GM18909 (cell line): ENCODE results near the gene B4GALT5.
"Not testable (repeated sequence)": the region's sequence is repeated elsewhere in the genome, so short reads cannot be mapped to it uniquely, and the experiment has no call there.

Experiments used
- ATAC-seq: cut with Tn5 transposase; IDR thresholded peaks from one replicate; pipeline ENCODE4 v1.9.1; 2021; ENCODE audit warnings: mild to moderate bottlenecking; ENCODE audit not compliant: unreplicated experiment, poor library complexity

Gene B4GALT5, protein sequence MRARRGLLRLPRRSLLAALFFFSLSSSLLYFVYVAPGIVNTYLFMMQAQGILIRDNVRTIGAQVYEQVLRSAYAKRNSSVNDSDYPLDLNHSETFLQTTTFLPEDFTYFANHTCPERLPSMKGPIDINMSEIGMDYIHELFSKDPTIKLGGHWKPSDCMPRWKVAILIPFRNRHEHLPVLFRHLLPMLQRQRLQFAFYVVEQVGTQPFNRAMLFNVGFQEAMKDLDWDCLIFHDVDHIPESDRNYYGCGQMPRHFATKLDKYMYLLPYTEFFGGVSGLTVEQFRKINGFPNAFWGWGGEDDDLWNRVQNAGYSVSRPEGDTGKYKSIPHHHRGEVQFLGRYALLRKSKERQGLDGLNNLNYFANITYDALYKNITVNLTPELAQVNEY

DNA sequence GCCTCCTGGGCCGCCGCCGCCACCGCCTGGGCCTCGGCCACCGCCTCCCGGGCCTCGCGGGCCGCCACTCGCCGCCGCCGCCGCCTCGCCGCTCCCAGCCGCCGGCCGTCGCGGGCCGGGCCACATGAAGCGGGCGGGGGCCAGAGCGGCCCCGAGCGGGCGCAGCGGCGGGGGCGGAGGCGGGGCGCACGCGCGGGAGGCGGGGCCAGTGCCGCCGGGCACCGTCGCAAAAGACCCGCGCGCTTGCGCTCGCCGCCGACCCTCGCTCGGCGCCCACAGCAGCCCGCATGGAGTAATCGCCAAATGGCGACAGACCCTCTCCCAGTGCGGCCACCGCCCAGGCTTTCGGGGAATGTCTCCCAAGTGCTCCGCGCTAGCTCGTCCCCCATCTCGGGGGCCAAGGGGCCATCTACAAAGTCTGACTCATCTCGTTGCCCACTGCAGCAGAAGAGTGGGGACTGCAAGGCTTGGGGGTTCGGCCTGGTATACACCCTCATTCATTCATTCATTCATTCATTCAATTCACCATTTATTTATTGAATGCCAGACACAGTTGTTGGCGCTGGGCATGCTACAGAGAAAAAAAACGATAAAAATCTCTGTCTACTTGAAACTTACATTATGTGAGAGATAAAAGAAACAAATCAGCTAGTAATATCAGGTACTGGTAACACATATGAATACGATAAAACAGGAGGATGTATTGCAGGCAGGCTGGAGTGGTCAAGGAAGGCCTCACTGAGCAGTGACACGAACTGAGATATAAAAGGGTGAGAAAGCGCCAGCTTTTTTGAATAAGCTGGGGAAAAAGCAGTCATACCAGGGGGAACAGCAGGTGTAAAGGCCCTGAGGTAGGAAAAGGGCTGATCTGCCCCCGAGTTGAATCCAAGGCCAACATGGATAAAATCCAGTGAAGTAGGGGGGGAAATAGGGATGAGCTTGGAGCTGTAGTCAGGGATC, at the start of gene B4GALT5:
Gene B4GALT5 (minus strand): TSS at position 126 of the 960 bp plus-strand sequence. CDS start 188 bp downstream, outside the sequence.
- ATAC-seq: peak; percentile 81

GRCh38 chr20:49762940-49763766, 49.5 kb upstream of the B4GALT5 start:
- ATAC-seq: no peak

GRCh38 chr20:49761888-49762287, 48.2 kb upstream of the B4GALT5 start:
- ATAC-seq: not testable (repeated sequence)

GRCh38 chr20:49759266-49759950, 45.7 kb upstream of the B4GALT5 start:
- ATAC-seq: no peak

DNA sequence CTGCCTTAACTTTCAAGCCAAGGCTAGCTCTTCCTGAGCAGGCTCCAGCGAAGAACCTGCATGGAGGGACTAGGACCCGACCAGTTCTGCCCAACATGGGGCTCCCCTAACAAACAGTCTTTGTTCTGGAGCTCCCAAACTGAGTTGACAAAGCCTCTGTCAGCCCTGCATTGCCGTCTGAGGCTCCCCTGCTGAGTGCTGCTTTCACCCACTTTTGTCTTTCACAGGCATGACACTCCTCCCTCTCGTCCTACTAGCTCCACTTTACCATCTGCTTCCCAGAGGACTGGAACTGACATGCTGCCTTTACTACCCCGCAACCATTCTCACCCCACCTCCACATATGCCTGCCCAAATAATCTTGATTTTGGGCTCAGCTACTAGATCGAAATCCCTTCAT, 45.1 kb upstream of the B4GALT5 start:
- no peak for ATAC-seq

GRCh38 chr20:49757597-49757996, 43.9 kb upstream of the B4GALT5 start:
- ATAC-seq: no peak

- no peak for ATAC-seq
Measured at GRCh38 chr20:49756241-49756640, 42.6 kb upstream of the B4GALT5 start.

DNA sequence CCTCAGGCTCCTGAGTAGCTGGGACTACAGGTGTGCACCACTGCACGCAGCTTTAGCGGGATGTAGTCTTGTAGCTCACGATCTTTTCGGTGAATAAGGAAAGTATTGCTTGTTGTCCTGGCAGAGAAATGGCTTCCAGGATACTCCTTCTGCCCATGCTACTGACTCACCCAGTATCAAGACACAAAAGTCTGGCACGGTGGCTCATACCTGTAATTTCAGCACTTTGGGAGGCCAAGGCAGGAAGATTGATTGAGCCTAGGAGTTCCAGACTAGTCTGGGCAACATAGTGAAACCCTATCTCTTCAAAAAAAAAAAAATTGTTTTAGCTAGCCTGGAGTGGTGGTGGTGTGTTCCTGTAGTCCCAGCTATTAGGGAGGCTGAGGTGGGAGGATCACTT, 40.9 kb upstream of the B4GALT5 start:
- ATAC-seq: no peak

- no peak for ATAC-seq
Measured at GRCh38 chr20:49753133-49753532, 39.5 kb upstream of the B4GALT5 start.

GRCh38 chr20:49752201-49752903, 38.7 kb upstream of the B4GALT5 start:
- no peak for ATAC-seq

DNA sequence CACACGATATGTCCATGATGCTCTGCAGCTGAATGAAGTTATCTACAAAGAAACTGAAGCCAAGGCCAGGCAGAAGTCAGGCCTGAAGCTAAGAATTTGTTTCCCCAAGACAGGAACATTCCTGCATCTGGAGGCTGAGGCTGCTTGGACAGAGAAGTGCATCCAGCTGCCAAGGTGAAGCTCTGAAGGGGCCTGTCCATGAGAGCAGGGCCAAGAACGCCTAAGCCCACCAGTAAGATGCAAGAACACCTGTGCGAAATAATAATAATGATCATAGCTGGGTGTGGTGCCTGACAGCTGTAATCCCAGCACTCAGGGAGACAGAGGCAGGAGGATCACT, 37.7 kb upstream of the B4GALT5 start:
- no peak for ATAC-seq

- ATAC-seq: peak; percentile 87
Measured at GRCh38 chr20:49750611-49751396, 37.1 kb upstream of the B4GALT5 start.

DNA sequence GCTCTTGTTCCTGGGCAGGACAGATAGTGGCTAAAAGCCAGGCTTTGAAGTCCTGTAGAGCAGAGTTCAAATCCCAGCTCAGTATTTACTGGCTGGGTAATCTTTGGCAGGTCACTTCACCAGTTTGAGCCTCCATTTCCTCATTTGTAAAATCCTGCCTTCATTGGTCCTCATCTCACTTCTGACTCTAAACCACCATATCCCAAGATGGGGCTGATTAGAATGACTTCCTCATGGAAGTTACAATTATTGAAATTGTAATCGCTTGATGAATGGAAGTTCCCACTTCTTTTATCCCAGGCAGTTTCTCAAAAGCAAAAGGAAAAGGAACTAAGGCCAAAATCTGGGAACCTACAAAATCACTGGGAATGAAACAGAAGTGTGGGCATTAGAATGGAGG, 35.9 kb upstream of the B4GALT5 start:
- no peak for ATAC-seq

GRCh38 chr20:49748525-49748838, 34.8 kb upstream of the B4GALT5 start:
- no peak for ATAC-seq

- ATAC-seq: no peak
Measured at GRCh38 chr20:49747707-49748524, 34.2 kb upstream of the B4GALT5 start.

DNA sequence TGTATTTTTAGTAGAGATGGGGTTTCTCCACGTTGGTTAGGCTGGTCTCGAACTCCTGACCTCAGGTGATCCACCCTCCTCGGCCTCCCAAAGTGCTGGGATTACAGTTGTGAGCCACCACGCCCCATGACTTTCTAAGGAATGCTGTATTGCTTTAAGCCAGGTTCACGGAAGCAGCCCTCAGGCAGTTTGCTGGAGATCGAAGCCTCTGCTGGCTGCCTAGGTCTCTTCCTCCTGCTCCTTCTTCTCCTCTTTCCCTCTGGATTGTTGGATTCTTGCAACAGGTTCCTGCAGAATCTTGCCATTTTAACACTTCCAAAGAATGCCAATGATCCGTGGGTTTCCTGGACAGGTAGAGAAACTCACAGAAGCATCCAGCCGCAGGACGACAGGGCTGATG, 29.3 kb upstream of the B4GALT5 start:
- ATAC-seq: no peak

DNA sequence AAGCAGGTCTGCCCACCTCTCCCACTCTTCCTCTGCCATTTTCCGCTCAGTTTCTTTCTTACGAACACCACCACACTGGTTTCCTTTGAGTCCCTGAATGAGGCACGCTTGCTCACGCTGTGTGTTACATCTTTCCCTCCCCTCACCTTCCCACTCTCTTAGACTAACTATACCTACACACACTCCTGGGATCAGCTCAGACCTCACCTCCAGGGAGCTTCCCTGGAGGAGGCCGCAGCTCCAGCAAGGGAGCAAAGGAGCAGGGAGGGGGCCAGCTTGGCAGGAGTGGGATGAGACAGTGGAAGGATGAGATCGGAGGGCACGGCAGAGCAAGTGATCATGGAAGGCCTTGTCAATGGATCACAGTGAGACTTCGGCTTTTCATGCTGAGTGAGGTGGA, 28.3 kb upstream of the B4GALT5 start:
- no peak for ATAC-seq

DNA sequence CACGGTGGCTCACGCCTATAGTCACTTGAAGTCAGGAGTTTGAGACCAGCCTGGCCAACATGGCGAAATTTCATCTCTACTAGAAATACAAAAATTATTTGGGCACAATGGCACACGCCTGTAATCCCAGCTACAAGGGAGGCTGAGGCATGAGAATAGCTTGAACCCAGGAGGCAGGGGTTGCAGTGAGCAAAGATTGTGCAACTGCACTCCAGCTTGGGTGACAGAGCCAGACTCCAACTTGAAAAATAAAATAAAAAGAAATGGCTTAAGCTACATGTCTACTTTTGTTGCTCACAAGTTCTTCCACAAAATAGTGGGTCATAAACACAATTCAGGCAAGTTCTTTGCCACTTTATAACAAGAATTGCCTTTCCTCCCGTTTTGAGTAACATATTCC, 27.1 kb upstream of the B4GALT5 start:
- ATAC-seq: no peak
